Left colon (tissue), 2 donors: ENCODE data around the gene SLC22A12. TPM values are rescaled to one million over a fixed set of nuclear protein-coding genes. Genes with fewer than 3 reads are reported as not detected.

ENCODE experiments used
- ATAC-seq: fragments of 200-7000 bp; cut with Tn5 transposase; one replicate; pipeline ENCODE4 v1.9.1; 2020; ENCODE audit warnings: mild to moderate bottlenecking, moderate library complexity
- DNase-seq, 2 donors: peaks; one replicate each; pipeline ENCODE4 v3.0.0-alpha.2; 2020
- intact Hi-C, 2 donors: fragments of 100-400 bp; cut with DNase I in 1 of 2; cut with micrococcal nuclease in 1 of 2; formaldehyde crosslinking; loops; one replicate each; pipeline versions ENCODE4 v1.11.2 to v1.14.0; 2022; cut with DNase I, micrococcal nuclease
- total RNA-seq, 2 donors: library from RNA; stranded (reverse); fragmentation: NEBNext Ultra II Directional; extraction: Animal tissue kit (Norgen Biotek cat#: 25700); gene quantifications; one replicate each; pipeline ENCODE4 v1.2.1, GENCODE V29; 2021
- donor health status: DM: no; HTN: no; CAD: no.
- donor health status: DM: yes; HTN: yes; CAD: no.

SLC22A12 gene
- total RNA-seq, 2 donors from 2014 or later, result not detected

- peak; percentile 96 for ATAC-seq
- intact Hi-C loops, result no loop called here
- DNase-seq, result peak; percentile 74
Observed at GRCh38 chr11:64638018-64638665, 47.1 kb downstream of the SLC22A12 start.

- intact Hi-C loops, result no loop called here
- ATAC-seq, result no peak
- no peak for DNase-seq
Observed at GRCh38 chr11:64638829-64639228, 47.8 kb downstream of the SLC22A12 start.

GRCh38 chr11:64639885-64640284 is 48.9 kb downstream of the SLC22A12 start:
- intact Hi-C loops, result no loop called here

GRCh38 chr11:64641596-64642417 is 50.8 kb downstream of the SLC22A12 start:
- ATAC-seq (no peak), DNase-seq (no peak)
- intact Hi-C loops, result no loop called here

More at GRCh38 chr11:64639885-64640284, 48.9 kb downstream of the SLC22A12 start:
- DNase-seq, result no peak
- no peak for ATAC-seq

GRCh38 chr11:64642418-64642735 is 51.4 kb downstream of the SLC22A12 start:
- intact Hi-C loops, result no loop called here
- ATAC-seq (no peak), DNase-seq (no peak)

GRCh38 chr11:64642871-64643255 is 51.8 kb downstream of the SLC22A12 start:
- no peak for DNase-seq
- no peak for ATAC-seq
- intact Hi-C loops, result no loop called here

- intact Hi-C loops, result no loop called here
- ATAC-seq, result peak; percentile 64
- DNase-seq, result no peak
Observed at GRCh38 chr11:64643256-64643881, 52.3 kb downstream of the SLC22A12 start.

- ATAC-seq (peak; percentile 17), DNase-seq (no peak)
- intact Hi-C loops, result no loop called here
Observed at GRCh38 chr11:64643920-64644646, 53.1 kb downstream of the SLC22A12 start.

- DNase-seq (no peak), ATAC-seq (peak; percentile 28)
- intact Hi-C loops, result no loop called here
Observed at GRCh38 chr11:64644647-64645275, 53.7 kb downstream of the SLC22A12 start.

- no peak for DNase-seq
- intact Hi-C loops, result no loop called here
- no peak for ATAC-seq
Observed at GRCh38 chr11:64647019-64647779, 56.2 kb downstream of the SLC22A12 start.

GRCh38 chr11:64648551-64648950 is 57.5 kb downstream of the SLC22A12 start:
- intact Hi-C loops, result no loop called here
- ATAC-seq, result no peak
- no peak for DNase-seq

GRCh38 chr11:64649291-64649697 is 58.3 kb downstream of the SLC22A12 start:
- ATAC-seq (peak; percentile 35), DNase-seq (no peak)
- intact Hi-C loops, result no loop called here

GRCh38 chr11:64650923-64651523 is 60.0 kb downstream of the SLC22A12 start:
- DNase-seq (no peak), ATAC-seq (peak; percentile 46)
- intact Hi-C loops, result loop anchor here in 1 of 2 donors (10.0 kb wide), 1 partner anchor 196 kb away; no protein-coding TSS in a partner anchor

Other genes starting within 250 kb of the SLC22A12 start
- 10 to 100 TPM; 30.4 to 42.6 TPM for gene RPS6KA4, start 232.1 kb upstream of the SLC22A12 start, total RNA-seq
- under 1 TPM; 0.15 to 0.31 TPM for gene SLC22A11, start 35.3 kb upstream of the SLC22A12 start, total RNA-seq
- gene NRXN2, start 132.0 kb downstream of the SLC22A12 start, total RNA-seq, result 1 to 10 TPM; 3.6 to 5.3 TPM
- gene RASGRP2, start 152.9 kb downstream of the SLC22A12 start, total RNA-seq, result 1 to 10 TPM; 2.0 to 7.7 TPM
- gene PYGM, start 168.8 kb downstream of the SLC22A12 start, total RNA-seq, result 1 to 10 TPM in 1 of 2 donors, under 1 TPM in 1; 0.67 to 3.0 TPM
- 100 to 1,000 TPM; 201 to 216 TPM for gene SF1, start 187.3 kb downstream of the SLC22A12 start, total RNA-seq
- 10 to 100 TPM in 1 of 2 donors, 1 to 10 TPM in 1; 7.3 to 13.9 TPM for gene MAP4K2, start 212.0 kb downstream of the SLC22A12 start, total RNA-seq
- gene MEN1, start 219.3 kb downstream of the SLC22A12 start, total RNA-seq, result 10 to 100 TPM; 21.0 to 25.5 TPM